Astrocyte (in vitro differentiated cells and primary cell): ENCODE data around the gene RASGRP3.

Experiments used
- EZH2 ChIP-seq: IDR thresholded peaks from 2 replicates; pipeline ENCODE4 v1.6.1; 2012; ENCODE audit warnings: mild to moderate bottlenecking, low read length, inconsistent platforms; ENCODE audit not compliant: insufficient read depth
- TF ChIP-seq, protein P1 (sequence below): IDR thresholded peaks from 2 replicates; pipeline ENCODE4 v1.5.1; 2011; ENCODE audit warnings: low read depth, mild to moderate bottlenecking, inconsistent platforms, low read length, moderate library complexity; ENCODE audit not compliant: insufficient read depth

DNA sequence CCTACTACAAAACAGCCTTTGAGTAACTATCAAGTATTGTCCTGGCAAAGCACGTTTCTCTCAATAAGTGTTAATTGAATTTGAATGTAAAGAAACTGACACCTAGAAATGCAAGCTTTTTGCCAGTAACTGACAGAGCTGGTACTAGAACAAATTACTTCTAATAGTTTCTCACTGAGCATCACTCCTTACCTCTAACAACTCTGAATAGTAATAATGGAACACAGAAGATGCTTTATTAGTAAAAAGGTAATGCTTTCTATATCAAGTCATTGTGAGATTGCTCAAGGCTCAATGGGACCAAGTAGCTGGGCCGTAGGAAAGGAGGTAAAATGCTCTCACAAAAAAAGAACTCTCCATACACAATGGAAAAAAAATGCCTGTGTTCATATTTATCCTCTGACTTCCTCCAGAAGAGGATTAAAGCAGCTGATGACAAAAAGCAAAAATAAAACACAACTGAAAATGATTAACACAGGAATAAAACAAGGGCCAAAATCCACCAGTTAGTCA, 11.8 kb downstream of the RASGRP3 start:
- TF ChIP-seq EZH2 = no peak
- TF ChIP-seq, protein P1, sequence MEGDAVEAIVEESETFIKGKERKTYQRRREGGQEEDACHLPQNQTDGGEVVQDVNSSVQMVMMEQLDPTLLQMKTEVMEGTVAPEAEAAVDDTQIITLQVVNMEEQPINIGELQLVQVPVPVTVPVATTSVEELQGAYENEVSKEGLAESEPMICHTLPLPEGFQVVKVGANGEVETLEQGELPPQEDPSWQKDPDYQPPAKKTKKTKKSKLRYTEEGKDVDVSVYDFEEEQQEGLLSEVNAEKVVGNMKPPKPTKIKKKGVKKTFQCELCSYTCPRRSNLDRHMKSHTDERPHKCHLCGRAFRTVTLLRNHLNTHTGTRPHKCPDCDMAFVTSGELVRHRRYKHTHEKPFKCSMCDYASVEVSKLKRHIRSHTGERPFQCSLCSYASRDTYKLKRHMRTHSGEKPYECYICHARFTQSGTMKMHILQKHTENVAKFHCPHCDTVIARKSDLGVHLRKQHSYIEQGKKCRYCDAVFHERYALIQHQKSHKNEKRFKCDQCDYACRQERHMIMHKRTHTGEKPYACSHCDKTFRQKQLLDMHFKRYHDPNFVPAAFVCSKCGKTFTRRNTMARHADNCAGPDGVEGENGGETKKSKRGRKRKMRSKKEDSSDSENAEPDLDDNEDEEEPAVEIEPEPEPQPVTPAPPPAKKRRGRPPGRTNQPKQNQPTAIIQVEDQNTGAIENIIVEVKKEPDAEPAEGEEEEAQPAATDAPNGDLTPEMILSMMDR = no peak
